Prostate gland (tissue), 2 donors: Measurements from ENCODE around the gene TNP2. TPM values are rescaled to one million over a fixed set of nuclear protein-coding genes. Genes with fewer than 3 reads are reported as not detected.

Experiments used
- DNase-seq: peaks from one replicate; pipeline ENCODE4 v3.0.0-alpha.2; 2019; ENCODE audit warnings: low spot score
- H3K27ac ChIP-seq, 2 donors: fragments of 200-600 bp; sonication (generic); 2 replicates each; pipeline ENCODE4 v1.5.1; 2017 to 2019
- H3K27me3 ChIP-seq: fragments of 200-600 bp; sonication (generic); replicated peaks from 2 replicates; pipeline ENCODE4 v1.5.1; 2019; ENCODE audit not compliant: insufficient read depth
- H3K36me3 ChIP-seq, 2 donors: fragments of 200-600 bp; sonication (generic); 1 replicate in 1 of 2; 2 replicates in 1 of 2; pipeline versions ENCODE4 v1.5.1 to v1.8.1; 2017 to 2019
- H3K4me1 ChIP-seq: fragments of 200-600 bp; sonication (generic); replicated peaks from 2 replicates; pipeline ENCODE4 v1.5.1; 2019
- H3K4me3 ChIP-seq, 2 donors: fragments of 200-600 bp; sonication (generic); 2 replicates each; pipeline ENCODE4 v1.5.1; 2017 to 2019
- H3K9me3 ChIP-seq: fragments of 200-600 bp; sonication (generic); 2 replicates; pipeline ENCODE4 v1.5.1; 2017
- CTCF ChIP-seq, 4 experiments: fragments of 200-600 bp in 2 of 4; fragments of 450-650 bp in 2 of 4; sonication (generic) in 2 of 4; IDR thresholded peaks; 1 replicate in 3 of 4; 2 replicates in 1 of 4; pipeline ENCODE4 v1.5.1; 2016 to 2019; ENCODE audit warnings: antibody characterized with exemption in 4 of 4, mild to moderate bottlenecking in 2 of 4, moderate library complexity in 2 of 4
- POLR2A ChIP-seq: fragments of 450-650 bp; IDR thresholded peaks from one replicate; pipeline ENCODE4 v1.6.1; 2016; ENCODE audit warnings: antibody characterized with exemption, mild to moderate bottlenecking
- POLR2AphosphoS5 ChIP-seq: sonication (generic); formaldehyde crosslinking; IDR thresholded peaks from one replicate; pipeline ENCODE4 v1.6.1; 2017; ENCODE audit warnings: antibody characterized with exemption
- WGBS: methylation state at CpG from one replicate; pipeline ENCODE4 v1.1.5; 2018; 5-methylcytosine and 5-hydroxymethylcytosine counted together
- intact Hi-C: fragments of 100-400 bp; cut with DNase I; formaldehyde crosslinking; loops from one replicate; pipeline ENCODE4 v1.14.2; 2022
- total RNA-seq, 2 donors: library from RNA; depleted of rRNA; stranded (reverse); fragments of >200 nt; gene quantifications; one replicate each; pipeline ENCODE4 v1.1.0, GENCODE V29; 2016

TNP2 gene
- total RNA-seq, 2 donors from 2014 or later, result not detected

- no peaks in the 10 kb centered on the region for H3K4me1 ChIP-seq
- intact Hi-C loops, result no loop called here
- H3K27ac ChIP-seq, result no peak overlapping the region
- no peak for DNase-seq
- TF ChIP-seq POLR2A, result no peak
- no peaks in the 10 kb centered on the region for H3K27me3 ChIP-seq
- WGBS, result 68% methylated on average over 9 of the region's 9 CpGs
- no peaks in the 10 kb centered on the region for H3K36me3 ChIP-seq
- no peak overlapping the region for H3K4me3 ChIP-seq
- H3K9me3 ChIP-seq, result no peaks in the 10 kb centered on the region
Measured at GRCh38 chr16:11309895-11310633, 40.9 kb upstream of the TNP2 start.

GRCh38 chr16:11308493-11309283, 39.6 kb upstream of the TNP2 start:
- 73% methylated on average over 15 of the region's 15 CpGs for WGBS
- H3K27me3 ChIP-seq, result no peaks in the 10 kb centered on the region
- H3K27ac ChIP-seq, result no peak overlapping the region
- H3K4me1 ChIP-seq, result no peaks in the 10 kb centered on the region
- intact Hi-C loops, result no loop called here
- no peak overlapping the region for H3K4me3 ChIP-seq
- H3K9me3 ChIP-seq, result no peaks in the 10 kb centered on the region
- no peaks in the 10 kb centered on the region for H3K36me3 ChIP-seq
- no peak for DNase-seq
- TF ChIP-seq POLR2AphosphoS5 (no peak), CTCF (IDR thresholded peaks at IDR 0.05) (no peak), POLR2A (no peak)

- no peak for DNase-seq
- WGBS, result 86% methylated on average over 21 of the region's 21 CpGs
- intact Hi-C loops, result no loop called here
- no peak overlapping the region for H3K27ac ChIP-seq
- no peaks in the 10 kb centered on the region for H3K36me3 ChIP-seq
- TF ChIP-seq POLR2AphosphoS5, result no peak
- TF ChIP-seq CTCF (IDR thresholded peaks at IDR 0.05), result no peak
- TF ChIP-seq POLR2A, result no peak
- H3K4me1 ChIP-seq, result no peaks in the 10 kb centered on the region
- H3K4me3 ChIP-seq, result no peak overlapping the region
- no peaks in the 10 kb centered on the region for H3K27me3 ChIP-seq
- no peaks in the 10 kb centered on the region for H3K9me3 ChIP-seq
Measured at GRCh38 chr16:11307639-11308492, 38.7 kb upstream of the TNP2 start.

GRCh38 chr16:11306997-11307638, 38.0 kb upstream of the TNP2 start:
- no peak for TF ChIP-seq CTCF (IDR thresholded peaks at IDR 0.05)
- TF ChIP-seq POLR2AphosphoS5, result no peak
- no peak for TF ChIP-seq POLR2A
- DNase-seq, result no peak
- Histone ChIP-seq H3K36me3 (no peaks in the 10 kb centered on the region), H3K4me1 (no peaks in the 10 kb centered on the region), H3K27me3 (no peaks in the 10 kb centered on the region), H3K4me3 (no peak overlapping the region), H3K9me3 (no peaks in the 10 kb centered on the region), H3K27ac (no peak overlapping the region)
- 78% methylated on average over 7 of the region's 7 CpGs for WGBS
- intact Hi-C loops, result no loop called here

GRCh38 chr16:11306381-11306780, 37.3 kb upstream of the TNP2 start:
- H3K27me3 ChIP-seq, result no peaks in the 10 kb centered on the region
- no peaks in the 10 kb centered on the region for H3K36me3 ChIP-seq
- H3K27ac ChIP-seq, result no peak overlapping the region
- DNase-seq, result no peak
- TF ChIP-seq POLR2A (no peak), POLR2AphosphoS5 (no peak), CTCF (IDR thresholded peaks at IDR 0.05) (no peak)
- intact Hi-C loops, result no loop called here
- no peaks in the 10 kb centered on the region for H3K4me1 ChIP-seq
- WGBS, result 90% methylated on average over 8 of the region's 8 CpGs
- H3K4me3 ChIP-seq, result no peak overlapping the region
- no peaks in the 10 kb centered on the region for H3K9me3 ChIP-seq
